ENCODE results near the gene TMEM190. TPM values are rescaled to one million over a fixed set of nuclear protein-coding genes. Genes with fewer than 3 reads are reported as not detected.

The TMEM190 gene
- total RNA-seq, 1 experiment from 2014 or later: not detected

DNA sequence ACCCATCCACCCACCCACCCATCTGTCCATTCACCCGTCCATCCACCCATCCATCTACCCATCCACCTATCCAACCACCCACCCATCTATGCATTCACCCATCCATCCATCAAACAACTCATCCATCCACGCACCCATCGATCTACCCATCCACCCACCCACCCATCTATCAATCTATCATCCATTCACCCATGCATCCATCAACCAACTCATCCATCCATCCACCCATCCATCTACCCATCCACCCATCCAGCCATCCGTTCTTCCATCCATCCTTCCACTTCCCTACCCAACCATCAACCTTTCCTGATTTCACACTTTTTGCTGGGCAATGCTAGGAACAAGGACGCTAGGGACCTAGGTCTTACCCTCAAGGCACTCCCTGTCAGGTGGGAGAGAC lies 5.4 kb downstream of the TMEM190 start:
- TF ChIP-seq, protein P1, sequence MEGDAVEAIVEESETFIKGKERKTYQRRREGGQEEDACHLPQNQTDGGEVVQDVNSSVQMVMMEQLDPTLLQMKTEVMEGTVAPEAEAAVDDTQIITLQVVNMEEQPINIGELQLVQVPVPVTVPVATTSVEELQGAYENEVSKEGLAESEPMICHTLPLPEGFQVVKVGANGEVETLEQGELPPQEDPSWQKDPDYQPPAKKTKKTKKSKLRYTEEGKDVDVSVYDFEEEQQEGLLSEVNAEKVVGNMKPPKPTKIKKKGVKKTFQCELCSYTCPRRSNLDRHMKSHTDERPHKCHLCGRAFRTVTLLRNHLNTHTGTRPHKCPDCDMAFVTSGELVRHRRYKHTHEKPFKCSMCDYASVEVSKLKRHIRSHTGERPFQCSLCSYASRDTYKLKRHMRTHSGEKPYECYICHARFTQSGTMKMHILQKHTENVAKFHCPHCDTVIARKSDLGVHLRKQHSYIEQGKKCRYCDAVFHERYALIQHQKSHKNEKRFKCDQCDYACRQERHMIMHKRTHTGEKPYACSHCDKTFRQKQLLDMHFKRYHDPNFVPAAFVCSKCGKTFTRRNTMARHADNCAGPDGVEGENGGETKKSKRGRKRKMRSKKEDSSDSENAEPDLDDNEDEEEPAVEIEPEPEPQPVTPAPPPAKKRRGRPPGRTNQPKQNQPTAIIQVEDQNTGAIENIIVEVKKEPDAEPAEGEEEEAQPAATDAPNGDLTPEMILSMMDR (conservative IDR thresholded peaks at IDR 0.05; ENCODE audit: low read depth, low read length): no peak
- TF ChIP-seq EZH2 (IDR thresholded peaks at IDR 0.05; ENCODE audit: borderline replicate concordance, low read depth, low read length, poor library complexity, severe bottlenecking): no peak
- no peak for DNase-seq (ENCODE audit: low spot score)
- Histone ChIP-seq H3K27me3 (replicated peaks; ENCODE audit: insufficient read depth, low read depth, low read length, poor library complexity) (no peaks in the 10 kb centered on the region), H3K4me1 (ENCODE audit: insufficient read depth, low read length, poor library complexity, severe bottlenecking) (peaks cover 10% of the 10 kb centered on the region), H3K36me3 (ENCODE audit: insufficient read depth, low read length, poor library complexity, severe bottlenecking) (peaks cover 7% of the 10 kb centered on the region), H3K4me3 (ENCODE audit: low read depth, low read length, poor library complexity, severe bottlenecking) (no peak overlapping the region), H3K27ac (ENCODE audit: low read depth, low read length, poor library complexity, severe bottlenecking) (no peak overlapping the region), H3K9me3 (ENCODE audit: low read depth, low read length, poor library complexity, severe bottlenecking) (no peaks in the 10 kb centered on the region)
- no TSS peak for BruUV-seq (replicated peaks)
- intact Hi-C loops (cut with micrococcal nuclease; ENCODE audit: unreplicated experiment): loop anchor here (10.0 kb wide), 1 partner anchor 77 kb away; no protein-coding TSS in a partner anchor
- ChIA-PET CTCF (no interaction called here), POLR2A (ENCODE audit: low non-redundant PET) (no interaction called here)

DNA sequence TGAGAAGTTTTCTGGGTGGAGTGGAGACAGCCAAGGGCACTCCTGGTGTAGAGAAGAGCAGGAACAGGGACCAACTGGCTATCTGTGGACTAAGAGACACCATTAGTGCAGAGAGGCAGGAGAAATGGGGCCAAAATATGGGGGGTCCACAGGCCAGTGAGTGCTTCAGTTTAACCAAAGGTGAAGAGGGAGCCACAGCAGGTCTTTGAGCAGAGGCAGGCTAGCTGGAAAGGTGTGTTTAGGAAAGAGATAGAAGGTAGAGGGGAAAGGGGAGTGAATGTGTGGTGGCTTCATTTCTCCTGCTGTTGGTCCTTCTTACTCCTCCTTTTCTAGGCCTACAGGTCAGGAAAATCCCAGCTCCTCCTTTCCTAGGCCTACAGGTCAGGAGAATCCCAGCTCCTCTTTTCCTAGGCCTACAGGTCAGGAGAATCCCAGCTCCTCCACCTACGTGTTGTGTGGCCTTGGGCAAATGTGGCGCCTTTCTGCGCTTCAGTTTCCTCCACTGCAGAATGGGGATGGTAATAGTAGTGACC lies 6.0 kb downstream of the TMEM190 start:
- H3K36me3 ChIP-seq (ENCODE audit: insufficient read depth, low read length, poor library complexity, severe bottlenecking): peaks cover 13% of the 10 kb centered on the region
- no peaks in the 10 kb centered on the region for H3K9me3 ChIP-seq (ENCODE audit: low read depth, low read length, poor library complexity, severe bottlenecking)
- DNase-seq (ENCODE audit: low spot score): no peak
- TF ChIP-seq, protein P1 (conservative IDR thresholded peaks at IDR 0.05; ENCODE audit: low read depth, low read length): no peak
- no peak for TF ChIP-seq EZH2 (IDR thresholded peaks at IDR 0.05; ENCODE audit: borderline replicate concordance, low read depth, low read length, poor library complexity, severe bottlenecking)
- H3K27me3 ChIP-seq (replicated peaks; ENCODE audit: insufficient read depth, low read depth, low read length, poor library complexity): no peaks in the 10 kb centered on the region
- H3K4me1 ChIP-seq (ENCODE audit: insufficient read depth, low read length, poor library complexity, severe bottlenecking): peaks cover 14% of the 10 kb centered on the region
- H3K4me3 ChIP-seq (ENCODE audit: low read depth, low read length, poor library complexity, severe bottlenecking): no peak overlapping the region
- ChIA-PET POLR2A (ENCODE audit: low non-redundant PET) (no interaction called here), CTCF (no interaction called here)
- intact Hi-C loops (cut with micrococcal nuclease; ENCODE audit: unreplicated experiment): loop anchor here (10.0 kb wide), 1 partner anchor 78 kb away; no protein-coding TSS in a partner anchor
- H3K27ac ChIP-seq (ENCODE audit: low read depth, low read length, poor library complexity, severe bottlenecking): no peak overlapping the region
- BruUV-seq (replicated peaks): no TSS peak

DNA sequence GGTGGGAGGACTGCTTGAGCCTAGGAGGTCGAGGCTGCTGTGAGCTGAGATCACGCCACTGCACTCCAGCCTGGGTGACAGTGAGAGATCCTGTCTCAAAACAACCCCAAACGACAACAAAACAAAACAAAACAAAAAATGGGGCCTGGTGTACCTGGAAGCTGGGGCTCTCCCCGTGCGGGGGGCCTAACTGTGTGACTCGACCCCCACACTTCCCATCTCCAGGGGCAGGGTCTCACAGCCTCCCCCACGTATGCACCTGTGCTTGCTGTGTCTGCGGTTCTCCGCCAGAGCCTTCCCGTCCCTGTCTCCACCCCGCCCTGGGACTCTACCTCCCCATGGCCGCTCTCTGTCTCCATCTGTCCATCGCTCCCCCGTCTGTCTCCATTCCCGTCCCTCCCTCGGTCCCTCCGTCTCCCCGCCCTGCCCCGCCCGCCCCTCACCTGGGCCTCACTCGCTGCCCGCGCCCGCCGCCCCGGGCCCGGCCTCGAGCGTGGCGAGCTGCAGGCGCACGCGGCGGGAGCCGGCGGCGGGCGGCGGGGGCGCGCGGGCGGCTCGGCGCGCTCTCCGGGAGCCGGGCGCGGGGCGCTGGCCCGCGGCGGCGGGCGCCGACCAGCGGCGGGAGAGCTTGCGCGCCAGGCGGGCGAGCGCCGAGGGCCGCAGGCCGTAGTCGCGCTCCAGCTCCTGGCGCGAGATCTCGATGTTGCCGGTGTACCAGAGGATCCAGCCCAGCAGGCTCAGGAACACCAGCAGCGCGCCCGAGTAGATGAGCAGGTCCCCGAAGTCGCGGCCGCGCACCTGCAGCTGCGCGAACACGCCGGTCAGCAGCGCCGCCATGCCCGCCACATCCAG lies 6.9 kb downstream of the TMEM190 start:
- no peaks in the 10 kb centered on the region for H3K9me3 ChIP-seq (ENCODE audit: low read depth, low read length, poor library complexity, severe bottlenecking)
- no peaks in the 10 kb centered on the region for H3K27me3 ChIP-seq (replicated peaks; ENCODE audit: insufficient read depth, low read depth, low read length, poor library complexity)
- peaks cover 19% of the 10 kb centered on the region for H3K4me1 ChIP-seq (ENCODE audit: insufficient read depth, low read length, poor library complexity, severe bottlenecking)
- ChIA-PET CTCF (interaction anchor here (1.0 kb wide), 1 partner anchor 120 kb away, joined by 3 read pairs; no protein-coding TSS in a partner anchor), POLR2A (ENCODE audit: low non-redundant PET) (interaction anchor here (0.5 kb wide), 1 partner anchor 76 kb away, joined by 3 read pairs; no protein-coding TSS in a partner anchor)
- TF ChIP-seq EZH2 (IDR thresholded peaks at IDR 0.05; ENCODE audit: borderline replicate concordance, low read depth, low read length, poor library complexity, severe bottlenecking): no peak
- TF ChIP-seq, protein P1 (conservative IDR thresholded peaks at IDR 0.05; ENCODE audit: low read depth, low read length): 0 out of 2 replicates have a peak, but pooled peaks have one; percentile 19
- H3K4me3 ChIP-seq (ENCODE audit: low read depth, low read length, poor library complexity, severe bottlenecking): peak overlapping the region; percentile 98
- intact Hi-C loops (cut with micrococcal nuclease; ENCODE audit: unreplicated experiment): loop anchor here (10.0 kb wide), 1 partner anchor 79 kb away; no protein-coding TSS in a partner anchor
- peak overlapping the region; percentile 88 for H3K27ac ChIP-seq (ENCODE audit: low read depth, low read length, poor library complexity, severe bottlenecking)
- BruUV-seq (replicated peaks): no TSS peak
- peaks cover 22% of the 10 kb centered on the region for H3K36me3 ChIP-seq (ENCODE audit: insufficient read depth, low read length, poor library complexity, severe bottlenecking)
- peak; percentile 73 for DNase-seq (ENCODE audit: low spot score)

Measured in A673 (cell line).